Measurements from ENCODE around the gene TP73. TPM values are rescaled to one million over a fixed set of nuclear protein-coding genes. Genes with fewer than 3 reads are reported as not detected.

The TP73 gene
- total RNA-seq, 1 donor from 2014 or later: 2.2 TPM

DNA sequence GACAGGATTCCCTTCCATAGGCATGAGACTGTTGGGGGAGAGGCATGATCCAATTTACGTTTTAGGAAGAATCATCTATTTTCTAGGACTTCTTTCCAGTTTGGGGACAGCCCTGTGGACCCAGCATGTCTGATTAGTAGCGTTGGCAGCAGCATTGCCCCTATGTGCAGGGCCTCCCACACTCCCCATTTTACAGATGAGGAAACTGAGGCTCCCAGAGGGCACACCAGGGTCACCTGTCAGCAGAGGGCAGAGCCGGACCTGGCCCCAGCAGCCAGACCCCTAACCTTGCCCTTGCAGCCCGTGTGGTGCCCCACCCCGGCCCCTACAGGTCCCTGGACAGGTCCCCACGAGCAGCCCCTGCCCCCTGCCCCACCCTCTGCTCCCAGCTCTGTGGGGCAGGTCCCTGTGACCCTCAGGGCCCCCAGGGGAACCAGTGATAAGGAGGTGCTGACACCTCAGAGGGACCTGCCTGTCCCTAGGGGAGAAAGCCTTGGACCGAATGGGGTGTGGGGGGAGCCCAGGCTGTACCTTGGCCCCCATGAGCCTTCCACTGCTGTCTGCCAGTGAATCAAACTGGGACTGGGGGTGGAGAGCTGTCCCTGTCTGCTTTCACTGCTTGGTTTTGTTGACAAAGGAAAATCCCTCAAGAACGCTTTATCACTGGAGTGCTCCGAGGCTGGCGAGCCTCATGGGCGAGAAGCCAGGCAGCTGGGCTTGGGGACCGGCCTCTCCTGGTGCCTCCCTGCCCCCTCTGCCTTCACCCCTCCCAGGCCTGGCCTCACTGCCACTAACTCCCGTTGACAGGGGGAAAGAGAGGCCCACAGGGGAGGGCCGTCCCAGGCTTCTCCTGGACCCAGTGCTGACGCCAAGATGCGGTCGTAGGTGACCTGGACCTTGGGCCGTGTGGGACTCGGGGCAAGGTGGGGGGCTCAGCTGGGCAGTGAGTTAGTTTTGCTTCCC is 60.5 kb downstream of the TP73 start:
- TF ChIP-seq, protein P1, sequence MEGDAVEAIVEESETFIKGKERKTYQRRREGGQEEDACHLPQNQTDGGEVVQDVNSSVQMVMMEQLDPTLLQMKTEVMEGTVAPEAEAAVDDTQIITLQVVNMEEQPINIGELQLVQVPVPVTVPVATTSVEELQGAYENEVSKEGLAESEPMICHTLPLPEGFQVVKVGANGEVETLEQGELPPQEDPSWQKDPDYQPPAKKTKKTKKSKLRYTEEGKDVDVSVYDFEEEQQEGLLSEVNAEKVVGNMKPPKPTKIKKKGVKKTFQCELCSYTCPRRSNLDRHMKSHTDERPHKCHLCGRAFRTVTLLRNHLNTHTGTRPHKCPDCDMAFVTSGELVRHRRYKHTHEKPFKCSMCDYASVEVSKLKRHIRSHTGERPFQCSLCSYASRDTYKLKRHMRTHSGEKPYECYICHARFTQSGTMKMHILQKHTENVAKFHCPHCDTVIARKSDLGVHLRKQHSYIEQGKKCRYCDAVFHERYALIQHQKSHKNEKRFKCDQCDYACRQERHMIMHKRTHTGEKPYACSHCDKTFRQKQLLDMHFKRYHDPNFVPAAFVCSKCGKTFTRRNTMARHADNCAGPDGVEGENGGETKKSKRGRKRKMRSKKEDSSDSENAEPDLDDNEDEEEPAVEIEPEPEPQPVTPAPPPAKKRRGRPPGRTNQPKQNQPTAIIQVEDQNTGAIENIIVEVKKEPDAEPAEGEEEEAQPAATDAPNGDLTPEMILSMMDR (IDR thresholded peaks at IDR 0.05; ENCODE audit: unreplicated experiment): no peak
- DNase-seq (ENCODE audit: low spot score, unreplicated experiment): no peak
- H3K36me3 Mint-ChIP-seq (ENCODE audit: insufficient read depth): no peaks in the 10 kb centered on the region

DNA sequence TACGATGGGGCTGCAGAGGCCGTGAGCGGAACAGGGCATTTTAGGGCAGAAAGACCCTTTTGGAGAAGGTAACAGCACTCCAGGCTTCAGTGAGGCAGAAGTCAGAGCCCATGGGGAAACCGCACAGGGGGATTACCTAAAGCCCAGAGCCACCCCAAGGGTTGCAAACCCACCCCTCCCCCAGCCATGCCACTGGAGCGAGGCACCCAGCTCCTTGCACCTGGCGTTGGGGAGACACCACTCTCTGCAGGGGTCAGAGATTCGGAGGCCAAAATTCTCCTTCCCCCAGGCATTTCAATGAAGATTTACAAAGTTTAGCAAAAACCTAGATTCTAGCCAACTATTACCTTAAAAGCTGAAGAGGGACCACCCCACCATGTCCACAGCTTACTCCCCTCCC is 61.5 kb downstream of the TP73 start:
- Mint-ChIP-seq H3K4me3 (ENCODE audit: low read depth) (no peak overlapping the region), H3K27ac (no peak overlapping the region), H3K27me3 (peaks cover 16% of the 10 kb centered on the region), H3K9me3 (ENCODE audit: low read depth) (no peaks in the 10 kb centered on the region), H3K36me3 (ENCODE audit: insufficient read depth) (no peaks in the 10 kb centered on the region), H3K4me1 (ENCODE audit: low read depth) (peaks cover 1% of the 10 kb centered on the region)
- TF ChIP-seq, protein P1 (IDR thresholded peaks at IDR 0.05; ENCODE audit: unreplicated experiment): no peak
- no peak for DNase-seq (ENCODE audit: low spot score, unreplicated experiment)

More for the DNA sequence above, 60.5 kb downstream of the TP73 start:
- no peak overlapping the region for H3K27ac Mint-ChIP-seq
- H3K9me3 Mint-ChIP-seq (ENCODE audit: low read depth): no peaks in the 10 kb centered on the region
- peaks cover 16% of the 10 kb centered on the region for H3K27me3 Mint-ChIP-seq
- H3K4me1 Mint-ChIP-seq (ENCODE audit: low read depth): peaks cover 1% of the 10 kb centered on the region
- H3K4me3 Mint-ChIP-seq (ENCODE audit: low read depth): no peak overlapping the region

DNA sequence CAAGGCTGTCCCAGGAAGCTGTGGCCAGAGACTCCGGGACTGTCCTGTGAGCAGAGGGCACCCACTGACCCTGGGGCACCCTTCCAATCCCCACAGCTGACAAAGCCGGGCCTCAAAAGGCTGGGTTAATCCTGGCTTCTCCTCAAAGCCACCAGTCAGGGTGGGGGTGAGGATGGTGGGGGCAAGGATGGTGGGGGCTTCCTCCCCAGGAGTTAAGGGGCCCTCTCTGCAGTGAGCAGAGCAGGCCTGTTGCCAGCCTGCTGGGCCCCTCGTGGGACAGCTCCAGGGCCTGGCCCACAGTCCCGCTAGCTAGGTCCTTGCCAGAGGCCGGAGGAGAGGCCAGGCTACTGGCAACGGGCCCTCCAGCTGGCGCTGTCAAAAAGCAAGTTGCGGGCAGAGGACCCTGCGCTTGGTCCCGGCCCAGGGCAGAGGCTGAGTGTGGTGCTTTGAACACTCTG is 62.0 kb downstream of the TP73 start:
- no peak overlapping the region for H3K27ac Mint-ChIP-seq
- no peaks in the 10 kb centered on the region for H3K9me3 Mint-ChIP-seq (ENCODE audit: low read depth)
- no peak overlapping the region for H3K4me3 Mint-ChIP-seq (ENCODE audit: low read depth)
- TF ChIP-seq, protein P1 (IDR thresholded peaks at IDR 0.05; ENCODE audit: unreplicated experiment): no peak
- no peak for DNase-seq (ENCODE audit: low spot score, unreplicated experiment)
- no peaks in the 10 kb centered on the region for H3K36me3 Mint-ChIP-seq (ENCODE audit: insufficient read depth)
- H3K4me1 Mint-ChIP-seq (ENCODE audit: low read depth): peaks cover 1% of the 10 kb centered on the region
- peaks cover 17% of the 10 kb centered on the region for H3K27me3 Mint-ChIP-seq

DNA sequence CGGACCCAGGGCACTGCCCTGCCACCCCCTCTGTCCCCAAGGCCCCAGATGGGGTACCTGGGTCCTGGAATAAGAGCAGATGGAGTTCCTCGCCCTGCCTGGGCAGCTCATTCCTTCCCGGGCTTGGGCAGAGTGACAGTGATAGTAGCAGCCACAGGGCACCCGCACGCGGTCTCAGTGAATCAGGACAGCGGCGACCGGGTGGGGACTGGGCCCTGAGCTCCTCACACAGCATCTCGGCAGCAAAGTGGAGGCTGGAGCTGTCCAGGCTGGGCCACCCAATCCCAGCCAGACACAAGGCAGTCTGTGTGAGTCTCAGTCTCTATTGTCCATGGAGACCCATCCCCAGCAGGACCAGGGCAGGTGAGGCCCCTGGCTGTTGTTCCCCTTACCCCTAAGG is 62.5 kb downstream of the TP73 start:
- Mint-ChIP-seq H3K27me3 (peaks cover 22% of the 10 kb centered on the region), H3K9me3 (ENCODE audit: low read depth) (no peaks in the 10 kb centered on the region), H3K36me3 (ENCODE audit: insufficient read depth) (no peaks in the 10 kb centered on the region), H3K4me1 (ENCODE audit: low read depth) (no peaks in the 10 kb centered on the region), H3K4me3 (ENCODE audit: low read depth) (no peak overlapping the region), H3K27ac (no peak overlapping the region)
- TF ChIP-seq, protein P1 (IDR thresholded peaks at IDR 0.05; ENCODE audit: unreplicated experiment): no peak
- no peak for DNase-seq (ENCODE audit: low spot score, unreplicated experiment)

DNA sequence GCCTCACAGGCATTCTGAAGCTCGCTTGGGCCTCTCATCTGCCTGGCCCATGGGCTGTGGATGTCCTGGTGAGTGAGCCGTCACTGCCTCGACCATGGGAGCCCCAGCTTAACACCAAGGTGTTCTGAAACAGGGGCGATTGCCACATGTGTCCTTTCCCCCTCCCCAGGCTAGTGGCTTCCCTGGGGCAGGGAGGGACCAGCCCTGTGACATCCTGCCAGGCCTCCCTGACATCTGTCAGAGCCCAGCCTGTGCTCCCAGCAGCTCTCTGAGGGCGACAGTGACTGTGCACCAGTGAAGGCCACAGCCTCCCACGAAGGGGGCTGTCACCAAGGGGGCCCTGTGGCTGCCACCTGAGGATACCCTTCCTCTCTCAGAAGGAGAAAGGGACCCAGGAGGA is 64.0 kb downstream of the TP73 start:
- no peaks in the 10 kb centered on the region for H3K36me3 Mint-ChIP-seq (ENCODE audit: insufficient read depth)
- H3K27ac Mint-ChIP-seq: no peak overlapping the region
- H3K9me3 Mint-ChIP-seq (ENCODE audit: low read depth): no peaks in the 10 kb centered on the region
- peaks cover 25% of the 10 kb centered on the region for H3K27me3 Mint-ChIP-seq
- H3K4me3 Mint-ChIP-seq (ENCODE audit: low read depth): no peak overlapping the region
- TF ChIP-seq, protein P1 (IDR thresholded peaks at IDR 0.05; ENCODE audit: unreplicated experiment): no peak
- no peaks in the 10 kb centered on the region for H3K4me1 Mint-ChIP-seq (ENCODE audit: low read depth)
- DNase-seq (ENCODE audit: low spot score, unreplicated experiment): no peak
